Stimulated activated effector memory CD8-positive, alpha-beta T cell treated with anti-CD3 and anti-CD28 coated beads, Interleukin-12 subunit alpha, Interleukin-12 subunit beta, amount 100 ng/mL, for 72 hours (primary cell): Measurements from ENCODE around the gene CAPN13.
"Not testable (repeated sequence)": the region's sequence is repeated elsewhere in the genome, so short reads cannot be mapped to it uniquely, and the experiment has no call there.

Source experiments
- ATAC-seq: fragments of 150-1000 bp; cut with Tn5 transposase; 2 replicates; pipeline ENCODE4 v1.10.0; 2021
- DNase-seq, 2 donors: peaks; one replicate each; pipeline ENCODE4 v3.0.0; 2021 to 2022; ENCODE audit warnings: low spot score in 2 of 2
- H3K27ac Mint-ChIP-seq: one replicate; pipeline ENCODE4 v1.8.0; 2022; ENCODE audit warnings: mild to moderate bottlenecking, mixed read lengths
- H3K36me3 Mint-ChIP-seq: one replicate; pipeline ENCODE4 v1.8.0; 2022; ENCODE audit warnings: mild to moderate bottlenecking, mixed read lengths
- H3K4me1 Mint-ChIP-seq: one replicate; pipeline ENCODE4 v1.8.0; 2022; ENCODE audit warnings: mixed read lengths
- H3K4me3 Mint-ChIP-seq: one replicate; pipeline ENCODE4 v1.8.0; 2022; ENCODE audit warnings: mild to moderate bottlenecking, mixed read lengths
- H3K9me3 Mint-ChIP-seq: one replicate; pipeline ENCODE4 v1.8.0; 2022; ENCODE audit warnings: mixed read lengths

The CAPN13 gene

DNA sequence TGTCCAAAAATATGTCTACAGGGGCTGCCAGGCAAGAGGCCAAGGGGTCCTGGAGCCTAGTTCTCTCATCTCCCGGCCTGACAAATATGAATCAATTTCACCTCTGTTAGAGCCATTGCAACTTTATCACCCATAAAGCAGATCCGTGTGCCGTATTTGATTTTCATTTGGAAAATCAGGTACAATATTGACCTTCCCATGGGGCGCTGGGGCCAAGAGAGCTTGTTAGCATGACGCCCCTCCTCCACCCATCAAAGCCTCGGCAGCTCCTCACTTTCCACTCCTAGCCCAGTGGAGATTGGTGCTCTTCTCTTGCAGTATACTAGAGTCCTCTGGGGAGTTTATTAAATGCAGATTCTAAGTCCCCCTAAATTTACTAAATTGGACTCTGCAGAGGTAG is 96.8 kb downstream of the CAPN13 start:
- Mint-ChIP-seq H3K9me3 (no peaks in the 10 kb centered on the region), H3K27ac (no peak overlapping the region), H3K4me3 (no peak overlapping the region), H3K4me1 (peaks cover 16% of the 10 kb centered on the region), H3K36me3 (no peaks in the 10 kb centered on the region)
- no peak for ATAC-seq
- DNase-seq, result peak in 1 of 2 donors; percentile 44

DNA sequence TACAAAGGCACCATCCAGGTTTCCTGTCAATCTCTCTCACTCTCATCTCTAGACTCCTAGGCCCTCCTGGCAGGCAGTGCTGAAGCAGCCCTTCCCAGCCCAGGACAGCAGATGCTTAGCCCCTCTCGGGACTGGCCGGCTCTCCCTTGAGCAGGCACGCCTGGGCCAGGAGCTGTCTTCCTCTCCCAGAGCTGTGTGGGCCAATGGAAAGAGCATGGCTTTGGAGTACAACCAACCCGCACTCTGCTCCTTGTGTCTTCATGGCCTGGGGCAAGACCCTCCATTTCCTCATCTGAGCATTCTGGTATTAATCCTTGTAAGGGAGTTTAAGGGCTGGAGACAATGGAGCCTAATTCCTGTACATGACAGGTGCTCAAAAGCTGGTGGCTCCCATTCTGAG is 97.2 kb downstream of the CAPN13 start:
- ATAC-seq, result no peak
- no peak for DNase-seq
- Mint-ChIP-seq H3K27ac (no peak overlapping the region), H3K36me3 (no peaks in the 10 kb centered on the region), H3K4me3 (no peak overlapping the region), H3K4me1 (peaks cover 11% of the 10 kb centered on the region), H3K9me3 (no peaks in the 10 kb centered on the region)

DNA sequence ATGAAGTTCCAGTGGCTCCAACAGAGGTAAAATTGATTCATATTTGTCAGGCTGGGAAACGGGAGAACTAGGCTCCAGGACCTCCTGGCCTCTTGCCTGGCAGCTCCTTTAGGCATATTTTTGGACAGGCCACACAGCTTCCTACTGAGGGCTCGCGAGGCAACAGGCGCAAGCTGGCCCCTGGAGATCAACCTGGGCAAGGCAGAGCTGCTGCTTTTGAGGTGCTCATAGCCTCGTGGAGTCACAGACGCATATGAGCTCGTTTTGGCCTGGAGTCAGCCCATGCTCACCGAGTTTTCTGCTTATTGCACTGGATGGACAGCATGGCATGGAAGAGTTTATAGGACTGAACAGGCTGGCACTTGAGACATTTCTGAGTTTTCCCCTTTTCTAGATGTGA is 97.7 kb downstream of the CAPN13 start:
- ATAC-seq (no peak), DNase-seq (peak in 1 of 2 donors; percentile 34)
- H3K4me3 Mint-ChIP-seq, result no peak overlapping the region
- no peaks in the 10 kb centered on the region for H3K36me3 Mint-ChIP-seq
- H3K4me1 Mint-ChIP-seq, result peaks cover 6% of the 10 kb centered on the region
- no peaks in the 10 kb centered on the region for H3K9me3 Mint-ChIP-seq
- no peak overlapping the region for H3K27ac Mint-ChIP-seq

DNA sequence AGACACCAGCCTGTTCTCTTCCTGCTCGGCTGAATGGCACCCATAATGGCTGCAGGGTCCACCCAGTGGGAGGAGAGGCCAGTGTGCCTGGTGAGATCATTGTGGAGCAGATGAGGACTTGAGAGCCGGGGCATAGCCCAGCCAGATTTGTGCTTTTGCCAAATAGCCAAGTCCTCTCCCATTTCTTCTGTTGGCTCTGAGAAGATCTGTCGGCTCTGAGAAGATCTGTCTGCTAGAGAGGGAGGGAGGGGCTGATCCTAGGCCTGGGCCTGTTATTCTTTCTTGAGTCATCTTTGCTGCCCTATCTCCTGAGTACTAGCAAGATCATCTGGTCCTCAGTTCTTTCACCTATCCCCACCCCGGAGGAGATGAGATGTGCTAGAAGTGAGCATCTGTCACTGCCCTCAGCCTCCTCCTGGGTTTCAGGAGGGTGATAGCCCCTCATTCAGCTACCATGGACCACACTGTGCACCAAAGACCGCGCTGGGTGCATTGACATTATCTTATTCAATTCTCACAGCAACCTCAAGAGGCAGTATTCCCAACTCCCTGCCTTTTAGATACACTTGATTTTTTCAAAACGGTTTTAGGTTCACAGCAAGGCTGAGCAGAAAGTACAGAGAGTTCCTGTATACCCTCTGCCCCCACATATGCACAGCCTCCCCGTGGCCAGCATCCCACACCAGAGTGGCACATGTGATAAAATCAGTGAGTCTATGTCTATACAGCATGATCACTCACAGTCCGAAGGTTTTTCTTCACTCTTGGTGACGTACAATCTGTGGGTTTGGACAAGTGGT is 98.6 kb downstream of the CAPN13 start:
- no peak overlapping the region for H3K27ac Mint-ChIP-seq
- H3K4me1 Mint-ChIP-seq, result peaks cover 5% of the 10 kb centered on the region
- DNase-seq (peak in 1 of 2 donors; percentile 46), ATAC-seq (no peak)
- no peak overlapping the region for H3K4me3 Mint-ChIP-seq
- no peaks in the 10 kb centered on the region for H3K36me3 Mint-ChIP-seq
- H3K9me3 Mint-ChIP-seq, result no peaks in the 10 kb centered on the region

DNA sequence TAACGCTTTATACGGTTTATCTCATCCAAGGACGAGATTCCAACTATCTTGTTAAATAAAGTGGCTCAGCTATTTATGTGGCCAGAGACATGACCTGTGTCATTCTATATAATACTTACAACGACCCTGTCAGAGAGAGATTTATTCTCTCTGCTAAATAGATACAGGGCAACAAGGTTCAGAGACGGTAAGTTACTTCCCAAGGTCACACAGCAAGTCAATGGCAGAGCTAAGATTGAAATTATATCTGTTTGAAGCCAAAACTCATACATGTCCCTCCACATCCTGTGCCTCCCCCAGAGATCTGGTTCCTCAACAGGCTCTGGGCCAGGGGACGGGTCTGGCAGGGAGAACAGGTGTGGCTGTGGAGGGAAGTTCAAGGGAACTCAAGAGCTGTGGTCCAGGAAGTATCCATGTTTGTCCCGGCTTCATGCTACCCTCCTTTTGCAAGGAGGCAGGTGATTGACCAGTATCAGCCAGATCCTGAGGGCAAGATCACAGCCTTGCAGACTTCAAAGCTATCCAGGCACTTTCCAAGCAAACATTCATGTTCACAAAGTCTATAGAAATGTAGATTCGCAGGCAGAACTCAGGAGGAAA is 99.8 kb downstream of the CAPN13 start:
- DNase-seq, result peak in 1 of 2 donors; percentile 37
- Mint-ChIP-seq H3K36me3 (no peaks in the 10 kb centered on the region), H3K27ac (no peak overlapping the region), H3K4me1 (peaks cover 5% of the 10 kb centered on the region), H3K4me3 (no peak overlapping the region), H3K9me3 (peaks cover 2% of the 10 kb centered on the region)
- ATAC-seq, result no peak

DNA sequence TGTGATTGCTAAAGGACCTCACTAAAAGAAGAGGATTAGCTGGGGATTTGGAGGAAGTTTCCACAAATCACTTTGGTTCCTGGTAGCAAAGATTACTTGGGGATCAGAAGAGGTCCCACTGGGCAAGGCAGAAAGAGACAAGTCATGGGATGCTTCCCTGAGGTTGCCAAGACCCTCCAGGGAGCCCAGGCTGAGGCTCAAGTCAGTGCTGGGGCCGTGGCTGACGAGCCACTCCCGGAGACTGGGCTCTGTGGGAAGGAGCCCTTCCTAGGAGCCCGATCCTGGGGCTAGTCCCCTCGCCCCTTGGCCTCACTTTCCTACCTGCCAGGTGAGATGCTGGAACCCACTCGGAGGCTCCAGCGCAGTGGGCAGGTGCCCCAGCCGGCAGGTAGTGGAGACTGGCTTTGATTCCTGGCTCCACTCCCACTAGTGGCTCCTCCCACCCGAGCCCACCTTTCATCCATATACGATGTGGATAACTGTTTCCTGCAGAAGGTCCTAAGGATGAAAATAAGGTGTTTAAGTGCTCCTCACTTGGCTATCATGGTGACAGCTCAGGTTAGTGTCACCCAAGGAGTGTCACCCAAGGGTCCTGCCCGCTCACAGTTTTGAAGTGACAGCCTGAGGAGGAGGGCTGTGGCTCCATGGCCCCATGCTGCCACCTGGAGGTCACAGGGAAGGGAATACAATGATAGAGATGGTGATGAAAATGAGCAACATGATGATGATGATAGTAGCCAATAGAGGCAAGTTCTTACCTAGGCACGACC is 100.5 kb downstream of the CAPN13 start:
- H3K4me1 Mint-ChIP-seq, result peaks cover 2% of the 10 kb centered on the region
- ATAC-seq, result peak; percentile 83
- peaks cover 8% of the 10 kb centered on the region for H3K9me3 Mint-ChIP-seq
- no peak overlapping the region for H3K4me3 Mint-ChIP-seq
- no peak overlapping the region for H3K27ac Mint-ChIP-seq
- DNase-seq, result peak; percentile 57 to 76
- no peaks in the 10 kb centered on the region for H3K36me3 Mint-ChIP-seq

DNA sequence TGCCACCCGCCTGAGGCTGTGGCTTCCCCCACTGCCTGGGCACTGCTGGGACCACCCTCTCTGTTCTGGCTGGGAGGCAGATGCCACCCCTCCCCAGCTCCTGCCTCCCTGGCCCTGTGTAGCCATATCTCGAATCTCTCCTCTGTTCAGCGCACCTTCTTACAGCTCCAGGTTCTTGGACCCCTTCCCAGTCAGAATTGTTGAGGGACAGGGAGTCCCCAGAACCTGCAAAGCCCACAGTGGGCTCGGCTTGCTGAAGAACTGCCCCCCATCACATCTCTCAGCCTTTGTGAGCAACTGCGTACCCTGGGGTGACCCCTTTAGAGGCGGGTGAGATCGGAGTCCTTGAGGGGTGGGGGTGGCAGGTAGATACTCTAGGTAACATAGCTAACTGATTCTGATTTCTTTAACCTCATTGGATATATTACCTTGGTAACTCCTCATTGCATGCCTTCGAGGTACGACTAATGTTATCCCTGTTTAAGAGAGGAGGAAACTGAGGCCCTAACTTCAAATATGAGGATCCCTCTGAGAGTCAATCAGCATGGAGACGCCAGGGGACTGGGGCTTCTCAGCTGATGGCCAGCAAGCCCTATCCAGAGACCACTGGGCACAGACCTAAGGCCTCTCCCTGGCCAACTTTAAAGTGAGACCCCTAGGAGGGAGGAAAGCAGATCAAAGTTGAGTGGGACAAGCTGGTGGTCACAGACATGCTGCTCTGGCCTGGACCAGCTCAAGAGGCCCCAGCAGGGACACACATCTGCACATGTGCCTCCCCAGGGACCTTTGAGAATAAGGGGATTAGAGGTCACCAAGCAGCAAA is 101.3 kb downstream of the CAPN13 start:
- Mint-ChIP-seq H3K4me3 (no peak overlapping the region), H3K4me1 (no peaks in the 10 kb centered on the region), H3K36me3 (no peaks in the 10 kb centered on the region), H3K27ac (no peak overlapping the region), H3K9me3 (peaks cover 11% of the 10 kb centered on the region)
- DNase-seq, result peak in 1 of 2 donors; percentile 39
- ATAC-seq, result no peak

DNA sequence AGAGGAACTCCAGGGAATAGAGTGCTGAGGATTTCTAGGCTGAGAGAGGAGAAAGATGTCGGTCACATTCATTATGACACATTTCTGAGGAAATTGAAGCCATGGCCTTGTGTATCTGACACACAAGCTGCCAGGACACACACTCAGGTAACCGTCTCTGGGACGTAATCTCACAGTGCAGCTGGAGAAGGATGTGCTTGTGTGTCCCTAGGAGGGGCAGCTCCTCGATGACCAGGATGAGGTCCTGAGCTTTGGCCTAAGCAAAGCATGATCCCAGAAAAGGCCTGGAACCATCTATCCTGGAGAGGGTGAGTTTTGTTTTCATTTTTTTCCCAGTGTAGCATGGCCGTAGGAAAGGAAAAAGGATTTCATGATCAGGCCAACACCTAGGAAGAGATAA is 102.2 kb downstream of the CAPN13 start:
- peak in 1 of 2 donors; percentile 38 for DNase-seq
- no peak overlapping the region for H3K27ac Mint-ChIP-seq
- H3K4me1 Mint-ChIP-seq, result no peaks in the 10 kb centered on the region
- no peaks in the 10 kb centered on the region for H3K36me3 Mint-ChIP-seq
- H3K9me3 Mint-ChIP-seq, result peaks cover 11% of the 10 kb centered on the region
- ATAC-seq, result no peak
- H3K4me3 Mint-ChIP-seq, result no peak overlapping the region

DNA sequence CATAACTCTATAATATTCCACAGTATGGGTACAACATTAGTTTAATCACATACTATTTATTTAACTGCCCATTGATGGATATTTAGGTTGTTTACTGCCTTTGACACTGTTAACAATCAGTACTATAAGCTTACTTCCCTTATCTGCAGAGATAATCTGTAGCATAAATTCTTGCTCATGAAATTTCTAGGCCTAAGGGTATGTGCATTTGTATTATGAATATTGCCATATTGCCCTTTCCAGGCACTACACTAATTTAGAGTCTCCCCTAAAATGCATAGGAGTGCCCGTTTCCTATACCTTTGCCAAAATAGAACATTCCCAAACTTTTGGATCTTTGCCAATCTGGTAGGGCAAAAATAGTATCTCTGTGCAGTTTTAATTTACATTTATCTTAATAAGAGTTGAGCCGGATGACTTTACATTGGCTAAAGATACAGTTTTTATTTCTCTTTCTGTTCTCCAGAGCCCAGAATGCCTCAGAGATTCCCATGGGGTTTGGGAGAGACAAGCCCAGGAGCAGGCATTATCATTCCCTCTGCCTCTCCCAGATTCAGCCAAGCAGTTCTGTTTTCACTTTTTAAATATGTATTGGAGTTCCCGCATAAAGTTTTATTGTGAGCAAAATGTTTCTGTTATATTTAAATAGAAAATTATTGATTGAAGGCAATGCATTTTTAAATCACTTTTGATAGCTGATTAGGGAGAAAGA is 102.8 kb downstream of the CAPN13 start:
- Mint-ChIP-seq H3K9me3 (peaks cover 11% of the 10 kb centered on the region), H3K27ac (no peak overlapping the region), H3K36me3 (no peaks in the 10 kb centered on the region), H3K4me1 (no peaks in the 10 kb centered on the region), H3K4me3 (no peak overlapping the region)
- ATAC-seq (no peak), DNase-seq (no peak)

DNA sequence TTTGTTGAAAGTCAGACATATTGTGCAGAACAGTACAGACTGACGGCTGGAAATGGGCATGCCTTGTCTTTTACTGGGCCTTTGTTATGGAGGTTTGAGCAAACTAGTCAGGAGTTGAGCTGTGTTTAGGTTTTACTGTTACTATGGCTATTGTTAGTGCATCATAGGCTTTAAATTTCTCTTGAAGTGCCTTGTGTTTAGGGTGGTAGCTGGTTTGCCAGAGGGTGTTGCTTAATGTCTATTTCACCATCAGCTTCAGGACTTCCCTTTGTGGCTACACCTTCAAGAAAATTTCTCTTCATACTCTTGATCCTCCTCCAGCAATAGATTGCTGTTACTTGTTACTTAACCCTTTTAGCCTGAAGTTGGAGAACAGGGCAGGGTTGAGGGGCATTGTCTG is 104.6 kb downstream of the CAPN13 start:
- ATAC-seq (no peak), DNase-seq (no peak)
- Mint-ChIP-seq H3K4me3 (no peak overlapping the region), H3K4me1 (no peaks in the 10 kb centered on the region), H3K27ac (no peak overlapping the region), H3K36me3 (no peaks in the 10 kb centered on the region), H3K9me3 (peaks cover 11% of the 10 kb centered on the region)

DNA sequence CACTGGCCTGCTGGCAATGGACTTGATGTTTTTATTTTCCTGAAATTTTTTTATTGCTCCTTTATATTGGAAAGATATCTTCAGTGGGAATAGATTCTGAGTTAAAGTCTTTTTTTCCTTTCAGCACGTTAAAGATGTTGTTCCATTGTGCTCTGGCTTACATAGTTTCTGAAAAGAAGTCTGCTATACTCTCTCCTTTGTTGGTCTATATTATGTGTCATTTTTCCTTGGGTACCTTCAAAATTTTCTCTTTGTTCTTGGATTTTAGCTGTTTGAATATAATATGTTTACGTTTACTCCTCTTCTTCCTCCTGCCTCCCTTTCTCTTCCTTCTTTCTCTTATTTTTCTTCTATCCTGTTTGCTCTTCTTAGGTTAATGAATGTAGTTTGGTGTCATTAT is 105.5 kb downstream of the CAPN13 start:
- no peaks in the 10 kb centered on the region for H3K4me1 Mint-ChIP-seq
- DNase-seq (no peak), ATAC-seq (no peak)
- H3K36me3 Mint-ChIP-seq, result no peaks in the 10 kb centered on the region
- peaks cover 11% of the 10 kb centered on the region for H3K9me3 Mint-ChIP-seq
- H3K4me3 Mint-ChIP-seq, result no peak overlapping the region
- H3K27ac Mint-ChIP-seq, result no peak overlapping the region

DNA sequence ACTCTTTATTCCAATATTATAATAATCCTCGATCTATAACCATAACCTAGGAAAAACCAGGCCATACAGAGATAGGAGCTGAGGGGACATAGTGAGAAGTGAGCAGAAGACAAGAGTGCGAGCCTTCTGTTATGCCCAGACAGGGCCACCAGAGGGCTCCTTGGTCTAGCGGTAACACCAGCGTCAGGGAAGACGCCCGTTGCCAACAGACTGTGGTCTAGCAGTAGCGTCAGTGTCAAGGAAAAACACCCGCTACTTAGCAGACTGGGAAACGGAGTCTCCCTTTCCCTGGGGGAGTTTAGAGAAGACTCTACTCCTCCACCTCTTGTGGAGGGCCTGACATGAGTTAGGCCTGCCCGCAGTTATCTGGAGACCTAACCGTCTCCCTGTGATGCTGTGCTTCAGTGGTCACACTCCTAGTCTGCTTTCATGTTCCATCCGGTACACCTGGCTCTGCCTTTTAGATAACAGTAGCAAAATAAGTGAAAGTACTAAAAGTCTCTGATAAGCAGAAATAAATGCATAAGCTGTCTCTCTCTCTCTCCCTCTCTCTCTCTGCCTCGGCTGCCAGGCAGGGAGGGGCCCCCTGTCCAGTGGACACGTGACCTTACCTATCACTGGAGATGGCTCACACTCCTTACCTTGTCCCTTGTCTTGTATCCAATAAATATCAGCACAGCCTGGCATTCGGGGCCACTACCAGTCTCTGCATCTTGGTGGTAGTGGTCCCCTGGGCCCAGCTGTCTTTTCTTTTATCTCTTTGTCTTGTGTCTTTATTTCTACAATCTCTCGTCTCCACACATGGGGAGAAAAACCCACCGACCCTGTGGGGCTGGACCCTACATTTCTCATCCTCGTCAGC is 109.8 kb downstream of the CAPN13 start:
- not testable (repeated sequence) for H3K4me3 Mint-ChIP-seq, H3K27ac Mint-ChIP-seq, H3K9me3 Mint-ChIP-seq

DNA sequence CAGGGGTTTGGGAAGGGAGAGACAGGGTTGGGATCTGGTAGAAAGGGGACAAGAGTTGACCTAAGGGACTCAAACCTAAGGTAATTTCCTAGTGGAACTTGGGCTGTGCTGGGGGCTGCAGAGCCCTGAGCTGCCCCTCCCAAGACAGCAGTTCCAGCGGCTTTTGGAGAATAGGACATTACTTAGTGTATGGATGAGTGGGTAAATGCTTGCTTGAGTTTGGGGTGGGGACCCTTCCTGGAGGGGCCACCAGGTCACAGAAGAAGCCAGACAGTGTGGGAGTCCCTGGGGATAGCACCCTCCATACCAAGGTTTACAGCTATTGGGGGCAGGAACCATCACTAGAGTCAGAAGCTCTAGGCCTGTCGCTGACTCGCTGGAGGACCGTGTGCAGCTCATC is 111.5 kb downstream of the CAPN13 start:
- no peaks in the 10 kb centered on the region for H3K9me3 Mint-ChIP-seq
- DNase-seq (peak in 1 of 2 donors; percentile 33), ATAC-seq (no peak)
- H3K36me3 Mint-ChIP-seq, result no peaks in the 10 kb centered on the region
- no peak overlapping the region for H3K4me3 Mint-ChIP-seq
- H3K27ac Mint-ChIP-seq, result no peak overlapping the region
- H3K4me1 Mint-ChIP-seq, result no peaks in the 10 kb centered on the region

More for the DNA sequence above, 109.8 kb downstream of the CAPN13 start:
- not testable (repeated sequence) for ATAC-seq, H3K36me3 Mint-ChIP-seq, H3K4me1 Mint-ChIP-seq
- peak in 1 of 2 donors; percentile 50 for DNase-seq
